WTC11 (cell line): ENCODE measurements around the gene MED8. TPM values are rescaled to one million over a fixed set of nuclear protein-coding genes. Genes with fewer than 3 reads are reported as not detected.

Source experiments
- ATAC-seq: fragments of 200-7000 bp; cut with Tn5 transposase; 2 replicates; pipeline ENCODE4 v1.10.0; 2021; ENCODE audit warnings: mild to moderate bottlenecking, moderate library complexity
- CTCF ChIA-PET: fragments of 300-600 bp; sonication (Branson Sonifier 250); formaldehyde crosslinking; loops from one replicate; lab custom pipeline; 2021; ENCODE audit warnings: antibody characterized with exemption; lab: Charles Lee
- POLR2A ChIA-PET: fragments of 350-600 bp; sonication (Branson Sonifier 250); formaldehyde crosslinking; loops from one replicate; lab custom pipeline; 2021; ENCODE audit warnings: antibody characterized with exemption; lab: Charles Lee
- DNase-seq: peaks from one replicate; pipeline ENCODE4 v3.0.0; 2021; ENCODE audit warnings: low spot score
- H3K27ac Mint-ChIP-seq: 2 replicates; pipeline ENCODE4 v1.8.0; 2021; ENCODE audit warnings: mixed read lengths
- H3K27me3 Mint-ChIP-seq: 2 replicates; pipeline ENCODE4 v1.8.0; 2021; ENCODE audit warnings: low read depth, mild to moderate bottlenecking, moderate library complexity, mixed read lengths
- H3K36me3 Mint-ChIP-seq: 2 replicates; pipeline ENCODE4 v1.8.0; 2021; ENCODE audit warnings: mixed read lengths
- H3K4me1 Mint-ChIP-seq: 2 replicates; pipeline ENCODE4 v1.8.0; 2022; ENCODE audit warnings: mixed read lengths
- H3K4me3 Mint-ChIP-seq: 2 replicates; pipeline ENCODE4 v1.8.0; 2021; ENCODE audit warnings: mild to moderate bottlenecking, moderate library complexity, mixed read lengths
- H3K9me3 Mint-ChIP-seq: 2 replicates; pipeline ENCODE4 v1.8.0; 2021; ENCODE audit warnings: mixed read lengths
- ARID4B ChIP-seq: sonication (generic); formaldehyde crosslinking; IDR thresholded peaks from 2 replicates; pipeline ENCODE4 v1.8.0; 2023; ENCODE audit warnings: missing genetic modification reagents, mild to moderate bottlenecking, borderline replicate concordance
- CDX4 ChIP-seq: fragments of 250-450 bp; sonication (Bioruptor Pico); IDR thresholded peaks from 2 replicates; pipeline ENCODE4 v1.9.0; 2021; ENCODE audit warnings: moderate library complexity, mild to moderate bottlenecking, inconsistent platforms, borderline replicate concordance
- CTCF ChIP-seq: fragments of 200-600 bp; IDR thresholded peaks from 2 replicates; pipeline ENCODE4 v1.8.0; 2022; ENCODE audit warnings: antibody characterized with exemption
- E2F4 ChIP-seq: sonication (generic); formaldehyde crosslinking; IDR thresholded peaks from 2 replicates; pipeline ENCODE4 v1.8.1; 2022; ENCODE audit warnings: low read depth, mild to moderate bottlenecking, moderate library complexity, missing genetic modification reagents, borderline replicate concordance
- ELF4 ChIP-seq: sonication (generic); formaldehyde crosslinking; IDR thresholded peaks from 2 replicates; pipeline ENCODE4 v1.8.1; 2022; ENCODE audit warnings: low read depth, mild to moderate bottlenecking, moderate library complexity, missing genetic modification reagents
- ETV6 ChIP-seq: sonication (generic); formaldehyde crosslinking; IDR thresholded peaks from 2 replicates; pipeline ENCODE4 v1.8.1; 2022; ENCODE audit warnings: mild to moderate bottlenecking, missing genetic modification reagents
- FOXP1 ChIP-seq: sonication (generic); formaldehyde crosslinking; IDR thresholded peaks from 2 replicates; pipeline ENCODE4 v1.8.0; 2022; ENCODE audit warnings: missing genetic modification reagents, mild to moderate bottlenecking, moderate library complexity, borderline replicate concordance
- FOXP4 ChIP-seq: sonication (generic); formaldehyde crosslinking; IDR thresholded peaks from 2 replicates; pipeline ENCODE4 v1.8.0; 2022; ENCODE audit warnings: mild to moderate bottlenecking, missing genetic modification reagents
- IRF1 ChIP-seq: sonication (generic); formaldehyde crosslinking; IDR thresholded peaks from 2 replicates; pipeline ENCODE4 v1.8.0; 2023; ENCODE audit warnings: missing genetic modification reagents
- JUN ChIP-seq: sonication (generic); formaldehyde crosslinking; IDR thresholded peaks from 2 replicates; pipeline ENCODE4 v1.8.0; 2023; ENCODE audit warnings: mild to moderate bottlenecking, missing genetic modification reagents
- KAT7 ChIP-seq: sonication (generic); formaldehyde crosslinking; IDR thresholded peaks from 2 replicates; pipeline ENCODE4 v1.8.1; 2023; ENCODE audit warnings: missing genetic modification reagents, mild to moderate bottlenecking, borderline replicate concordance
- NFATC4 ChIP-seq: fragments of 250-450 bp; sonication (Bioruptor Pico); IDR thresholded peaks from 2 replicates; pipeline ENCODE4 v1.9.0; 2021; ENCODE audit warnings: mild to moderate bottlenecking
- PRRX2 ChIP-seq: fragments of 250-450 bp; sonication (Bioruptor Pico); IDR thresholded peaks from 2 replicates; pipeline ENCODE4 v1.8.0; 2021; ENCODE audit warnings: mild to moderate bottlenecking
- SMAD4 ChIP-seq: sonication (generic); formaldehyde crosslinking; IDR thresholded peaks from 2 replicates; pipeline ENCODE4 v1.8.0; 2022; ENCODE audit warnings: mild to moderate bottlenecking, missing genetic modification reagents
- TP53 ChIP-seq: sonication (generic); formaldehyde crosslinking; IDR thresholded peaks from 2 replicates; pipeline ENCODE4 v1.8.1; 2023; ENCODE audit warnings: mild to moderate bottlenecking, missing genetic modification reagents
- USF1 ChIP-seq: sonication (generic); formaldehyde crosslinking; IDR thresholded peaks from 2 replicates; pipeline ENCODE4 v1.8.0; 2022; ENCODE audit warnings: mild to moderate bottlenecking, missing genetic modification reagents
- ZNF121 ChIP-seq: sonication (generic); formaldehyde crosslinking; IDR thresholded peaks from 2 replicates; pipeline ENCODE4 v1.8.0; 2023; ENCODE audit warnings: missing genetic modification reagents
- ZNF232 ChIP-seq: sonication (generic); formaldehyde crosslinking; IDR thresholded peaks from 2 replicates; pipeline ENCODE4 v1.8.0; 2022; ENCODE audit warnings: mild to moderate bottlenecking, missing genetic modification reagents
- ZNF281 ChIP-seq: sonication (generic); formaldehyde crosslinking; IDR thresholded peaks from 2 replicates; pipeline ENCODE4 v1.8.0; 2023; ENCODE audit warnings: mild to moderate bottlenecking, missing genetic modification reagents
- ZNF671 ChIP-seq: fragments of 250-450 bp; sonication (Bioruptor Pico); IDR thresholded peaks from 2 replicates; pipeline ENCODE4 v1.8.0; 2021; ENCODE audit warnings: mild to moderate bottlenecking
- total RNA-seq: library from RNA; stranded (reverse); gene quantifications from 3 replicates; pipeline ENCODE4 v1.2.3, GENCODE V29; 2021

Gene MED8
- total RNA-seq, 1 experiment from 2014 or later = 17.7 TPM

GRCh38 chr1:43367026-43367903, 22.3 kb downstream of the MED8 start:
- Mint-ChIP-seq H3K4me3 (peak overlapping the region; percentile 81), H3K9me3 (no peaks in the 10 kb centered on the region), H3K27ac (no peak overlapping the region), H3K36me3 (peaks cover 23% of the 10 kb centered on the region), H3K27me3 (no peaks in the 10 kb centered on the region), H3K4me1 (peaks cover 23% of the 10 kb centered on the region)
- ATAC-seq (peak; percentile 21), DNase-seq (peak; percentile 30)
- ChIA-PET POLR2A (interaction anchor here (0.5 to 2.1 kb wide), 6 partner anchors 9 to 97 kb away, joined by 3 to 17 read pairs (median 4); partner anchors contain the start of genes CDC20, MED8, SZT2 and TMEM125), CTCF (interaction anchor here (0.6 to 2.5 kb wide), 6 partner anchors 9 to 81 kb away, joined by 3 to 23 read pairs (median 6); partner anchors contain the start of genes C1orf210, CDC20, MED8 and SZT2)
- TF ChIP-seq ZNF281 (CRISPR knock-in tag) = 0 out of 2 replicates have a peak, but pooled peaks have one; percentile 37
- TF ChIP-seq ZNF232 = no peak
- no peak for TF ChIP-seq JUN (CRISPR knock-in tag)
- TF ChIP-seq CTCF = no peak
- no peak for TF ChIP-seq NFATC4 (CRISPR knock-in tag)
- no peak for TF ChIP-seq ZNF121 (CRISPR knock-in tag)
- no peak for TF ChIP-seq E2F4 (CRISPR knock-in tag)
- no peak for TF ChIP-seq PRRX2 (CRISPR knock-in tag)
- TF ChIP-seq FOXP4 (CRISPR knock-in tag) = no peak
- no peak for TF ChIP-seq SMAD4 (CRISPR knock-in tag)
- TF ChIP-seq USF1 = peak; percentile 42; the same call in 1 of the 2 replicates
- TF ChIP-seq CDX4 (CRISPR knock-in tag) = no peak
- TF ChIP-seq TP53 (CRISPR knock-in tag) = no peak
- TF ChIP-seq ARID4B (CRISPR knock-in tag) = 0 out of 2 replicates have a peak, but pooled peaks have one; percentile 36
- no peak for TF ChIP-seq KAT7
- peak; percentile 21; the same call in 1 of the 2 replicates for TF ChIP-seq FOXP1
- no peak for TF ChIP-seq ETV6
- TF ChIP-seq ZNF671 (CRISPR knock-in tag) = no peak
- no peak for TF ChIP-seq ELF4 (CRISPR knock-in tag)
- TF ChIP-seq IRF1 (CRISPR knock-in tag) = no peak
